Endothelial cell of umbilical vein (primary cell): Measurements from ENCODE around the gene TNFRSF19. TPM values are rescaled to one million over a fixed set of nuclear protein-coding genes. Genes with fewer than 3 reads are reported as not detected.

ENCODE experiments used
- BruUV-seq: library from RNA; stranded (reverse); fragments of 400-500 nt; replicated peaks from 2 replicates; lab custom pipeline; 2021; lab: Mats Ljungman, UMichigan
- CTCF ChIA-PET: fragments of 300-600, 350-600 bp; sonication (Branson Sonifier 250); formaldehyde crosslinking; loops from one replicate; lab custom pipeline; 2021; ENCODE audit warnings: antibody characterized with exemption, inconsistent platforms; lab: Charles Lee
- POLR2A ChIA-PET: fragments of 300-600, 350-600 bp; sonication (Branson Sonifier 250); formaldehyde crosslinking; loops from one replicate; lab custom pipeline; 2021; ENCODE audit warnings: antibody characterized with exemption, inconsistent platforms; lab: Charles Lee
- DNase-seq: peaks from one replicate; pipeline ENCODE4 v3.0.0-alpha.2; 2011; ENCODE audit warnings: low read depth, low spot score
- FAIRE-seq: peaks from 2 replicates; lab custom pipeline; 2011; peaks lifted over from hg19 to GRCh38; lab: Jason Lieb, UNC
- H2AFZ ChIP-seq: 2 replicates; pipeline ENCODE4 v1.6.0; 2012; ENCODE audit warnings: low read depth, low read length, control low read depth, inconsistent platforms
- H3K27ac ChIP-seq: 2 replicates; pipeline ENCODE4 v1.5.1; 2011; ENCODE audit warnings: low read depth, mild to moderate bottlenecking, control low read depth, low read length, moderate library complexity; ENCODE audit not compliant: insufficient read depth
- H3K27me3 ChIP-seq, 2 experiments: 2 replicates each; pipeline versions ENCODE4 v1.6.0 to v1.6.1; 2011; ENCODE audit warnings: low read length in 2 of 2, mixed read lengths in 1 of 2; ENCODE audit not compliant: control insufficient read depth in 2 of 2, insufficient read depth in 2 of 2
- H3K36me3 ChIP-seq, 2 experiments: 2 replicates in 1 of 2; 3 replicates in 1 of 2; pipeline ENCODE4 v1.5.1; 2011; ENCODE audit warnings: low read length in 2 of 2, mild to moderate bottlenecking in 1 of 2, moderate library complexity in 1 of 2; ENCODE audit not compliant: control insufficient read depth in 2 of 2, insufficient read depth in 2 of 2; ENCODE audit errors: extremely low read depth in 1 of 2
- H3K4me1 ChIP-seq: 3 replicates; pipeline ENCODE4 v1.5.1; 2011; ENCODE audit warnings: mild to moderate bottlenecking, low read length; ENCODE audit not compliant: control insufficient read depth, insufficient read depth; ENCODE audit errors: extremely low read depth
- H3K4me2 ChIP-seq: 2 replicates; pipeline ENCODE4 v1.6.1; 2011; ENCODE audit warnings: low read length, control low read depth, mixed read lengths; ENCODE audit not compliant: insufficient read depth
- H3K4me3 ChIP-seq, 3 experiments: fragments of 200-600 bp in 1 of 3; sonication (generic), shearing (Covaris generic) in 1 of 3; replicated peaks in 1 of 3; 2 replicates each; pipeline ENCODE4 v1.5.1; 2011 to 2016; ENCODE audit warnings: control low read depth in 3 of 3, low read length in 3 of 3, mild to moderate bottlenecking in 2 of 3, inconsistent platforms in 1 of 3, low read depth in 1 of 3, moderate library complexity in 1 of 3; ENCODE audit not compliant: insufficient read depth in 1 of 3
- H3K79me2 ChIP-seq: 2 replicates; pipeline ENCODE4 v1.6.0; 2012; ENCODE audit warnings: low read length, inconsistent platforms; ENCODE audit not compliant: control insufficient read depth, insufficient read depth
- H3K9ac ChIP-seq: replicated peaks from 2 replicates; pipeline ENCODE3; 2011; ENCODE audit warnings: low read length, control low read depth; ENCODE audit not compliant: insufficient read depth; ENCODE audit errors: extremely low read depth
- H3K9me1 ChIP-seq: replicated peaks from 3 replicates; pipeline ENCODE4 v1.6.0; 2011; ENCODE audit warnings: mild to moderate bottlenecking, low read length; ENCODE audit not compliant: control insufficient read depth, insufficient read depth; ENCODE audit errors: extremely low read depth
- H3K9me3 ChIP-seq: replicated peaks from 2 replicates; pipeline ENCODE4 v1.5.1; 2012; ENCODE audit warnings: low read length, inconsistent platforms; ENCODE audit not compliant: control insufficient read depth, insufficient read depth
- H4K20me1 ChIP-seq: replicated peaks from 2 replicates; pipeline ENCODE3; 2011; ENCODE audit warnings: mild to moderate bottlenecking, low read length; ENCODE audit not compliant: control insufficient read depth, insufficient read depth; ENCODE audit errors: extremely low read depth
- CTCF ChIP-seq, 2 donors: IDR thresholded peaks; 1 replicate in 1 of 2; 2 replicates in 1 of 2; pipeline ENCODE4 v1.5.1; 2011; ENCODE audit warnings: low read length in 2 of 2, mild to moderate bottlenecking in 2 of 2, moderate library complexity in 2 of 2, control low read depth in 1 of 2, inconsistent platforms in 1 of 2, low read depth in 1 of 2; ENCODE audit not compliant: insufficient read depth in 1 of 2; ENCODE audit errors: extremely low read depth in 1 of 2
- EZH2 ChIP-seq: IDR thresholded peaks from 2 replicates; pipeline ENCODE4 v1.6.1; 2012; ENCODE audit warnings: borderline replicate concordance, low read depth, mild to moderate bottlenecking, moderate library complexity, low read length, inconsistent platforms; ENCODE audit not compliant: severe bottlenecking
- FOS ChIP-seq: IDR thresholded peaks from 2 replicates; pipeline ENCODE4 v1.6.1; 2011; ENCODE audit warnings: mild to moderate bottlenecking, low read length, moderate library complexity, borderline replicate concordance; ENCODE audit not compliant: insufficient read depth
- GATA2 ChIP-seq: IDR thresholded peaks from 2 replicates; pipeline ENCODE4 v1.7.0; 2011; ENCODE audit warnings: low read depth, mild to moderate bottlenecking, moderate library complexity, mixed read lengths, low read length; ENCODE audit not compliant: insufficient read length, insufficient read depth
- JUN ChIP-seq: IDR thresholded peaks from 2 replicates; pipeline ENCODE4 v1.6.1; 2011; ENCODE audit warnings: borderline replicate concordance, low read depth; ENCODE audit not compliant: insufficient read length, insufficient read depth
- MAX ChIP-seq: IDR thresholded peaks from 2 replicates; pipeline ENCODE4 v1.6.1; 2011; ENCODE audit not compliant: insufficient read depth, insufficient read length
- MYC ChIP-seq: IDR thresholded peaks from one replicate; pipeline ENCODE4 v1.6.1; 2011; ENCODE audit warnings: mild to moderate bottlenecking, low read depth, low read length
- POLR2A ChIP-seq: IDR thresholded peaks from 2 replicates; pipeline ENCODE4 v1.6.1; 2012; ENCODE audit warnings: low read depth, mild to moderate bottlenecking, control low read depth, low read length
- POLR2AphosphoS5 ChIP-seq: IDR thresholded peaks from 2 replicates; pipeline ENCODE4 v1.6.1; 2012; ENCODE audit warnings: low read depth, mild to moderate bottlenecking, control low read depth, low read length, moderate library complexity; ENCODE audit not compliant: insufficient read depth
- dilution Hi-C: fragments of 300-500 bp; cut with MboI; formaldehyde crosslinking; loops from one replicate; pipeline ENCODE4 v1.15.0; 2019; ENCODE audit warnings: low sequenced_read_pairs; ENCODE audit not compliant: extremely low pct_ligation_motif_present
- intact Hi-C: fragments of 100-400 bp; cut with micrococcal nuclease; formaldehyde crosslinking; loops from one replicate; pipeline ENCODE4 v1.10.0; 2022
- polyA plus RNA-seq, 4 experiments: library from polyadenylated mRNA; depleted of rRNA in 3 of 4; stranded (reverse) in 3 of 4; unstranded in 1 of 4; fragments of >200 nt; gene quantifications; 2 replicates each; pipeline versions ENCODE4 v1.2.1 to v1.2.3, GENCODE V29; 2011 to 2012; ENCODE audit warnings: missing spikeins in 1 of 4
- total RNA-seq: library from RNA; stranded (reverse); gene quantifications from 2 replicates; pipeline ENCODE4 v1.2.3, GENCODE V29; 2021

TNFRSF19 gene
- total and polyA plus RNA-seq, 2 donors (not counting 3 experiments of a cell fraction or from before 2014, with no cell fraction given): 0.23 to 0.29 TPM

GRCh38 chr13:23660249-23660648 lies 90.0 kb downstream of the TNFRSF19 start:
- Histone ChIP-seq H3K9ac (no peak overlapping the region), H3K9me1 (no peaks in the 10 kb centered on the region), H3K9me3 (no peaks in the 10 kb centered on the region), H3K79me2 (no peaks in the 10 kb centered on the region), H3K4me3 (no peak overlapping the region), H4K20me1 (no peaks in the 10 kb centered on the region), H3K27me3 (peaks cover 0 to 2% of the 10 kb centered on the region in 2 experiments), H2AFZ (no peak overlapping the region), H3K4me2 (no peak overlapping the region), H3K4me1 (no peaks in the 10 kb centered on the region), H3K27ac (no peak overlapping the region), H3K36me3 (no peaks in the 10 kb centered on the region)
- dilution Hi-C loops (no loop called here), intact Hi-C loops (no loop called here)
- ChIA-PET CTCF (interaction anchor here (1.2 kb wide), 1 partner anchor 9 kb away, joined by 3 read pairs; no protein-coding TSS in a partner anchor), POLR2A (no interaction called here)
- no peak for TF ChIP-seq MAX
- FAIRE-seq (no peak), DNase-seq (no peak)
- no TSS peak for BruUV-seq

GRCh38 chr13:23666582-23666981 lies 96.4 kb downstream of the TNFRSF19 start:
- H3K9me1 ChIP-seq: no peaks in the 10 kb centered on the region
- no peak overlapping the region for H3K4me2 ChIP-seq
- H2AFZ ChIP-seq: no peak overlapping the region
- no peaks in the 10 kb centered on the region for H3K36me3 ChIP-seq
- H3K9ac ChIP-seq: no peak overlapping the region
- H3K9me3 ChIP-seq: no peaks in the 10 kb centered on the region
- no peaks in the 10 kb centered on the region for H3K4me1 ChIP-seq
- CTCF ChIA-PET: no interaction called here
- FAIRE-seq (no peak), DNase-seq (no peak)
- H3K79me2 ChIP-seq: no peaks in the 10 kb centered on the region
- dilution Hi-C loops: no loop called here
- no peak overlapping the region for H3K4me3 ChIP-seq
- BruUV-seq: no TSS peak
- POLR2A ChIA-PET: no interaction called here
- no peaks in the 10 kb centered on the region for H3K27me3 ChIP-seq
- TF ChIP-seq EZH2: no peak
- TF ChIP-seq MAX: no peak
- TF ChIP-seq POLR2AphosphoS5: no peak
- TF ChIP-seq GATA2: no peak
- TF ChIP-seq JUN: no peak
- no peak for TF ChIP-seq POLR2A
- TF ChIP-seq CTCF (IDR thresholded peaks at IDR 0.05; ENCODE audit: extremely low read depth in 1 of 2, insufficient read depth in 1 of 2, low read depth in 1 of 2, low read length in 2 of 2): no peak
- TF ChIP-seq FOS: no peak
- no peak for TF ChIP-seq MYC
- intact Hi-C loops: no loop called here
- H3K27ac ChIP-seq: no peak overlapping the region
- H4K20me1 ChIP-seq: no peaks in the 10 kb centered on the region
